AG10803 (cell line): ENCODE measurements around the gene MLC1.
"Not testable (repeated sequence)": the region's sequence is repeated elsewhere in the genome, so short reads cannot be mapped to it uniquely, and the experiment has no call there.

Source experiments
- DNase-seq: peaks from one replicate; pipeline ENCODE4 v3.0.0; 2010; ENCODE audit warnings: low read depth
- H3K4me3 ChIP-seq: 2 replicates; pipeline ENCODE4 v1.5.1; 2011; ENCODE audit warnings: mild to moderate bottlenecking, low read length, control low read depth
- TF ChIP-seq, protein P1 (sequence below): conservative IDR thresholded peaks from 2 replicates; pipeline ENCODE4 v1.5.1; 2011; ENCODE audit warnings: mild to moderate bottlenecking, low read length, control low read depth, inconsistent platforms

MLC1 gene

GRCh38 chr22:50089682-50090411 lies 4.6 kb upstream of the MLC1 start, which contains the start of gene MOV10L1:
MOV10L1 (plus strand) TSS chr22:50090006; CDS start chr22:50090089, 83 bp downstream.
- H3K4me3 ChIP-seq = no peak within 1 kb of the TSS
- TF ChIP-seq, protein P1, sequence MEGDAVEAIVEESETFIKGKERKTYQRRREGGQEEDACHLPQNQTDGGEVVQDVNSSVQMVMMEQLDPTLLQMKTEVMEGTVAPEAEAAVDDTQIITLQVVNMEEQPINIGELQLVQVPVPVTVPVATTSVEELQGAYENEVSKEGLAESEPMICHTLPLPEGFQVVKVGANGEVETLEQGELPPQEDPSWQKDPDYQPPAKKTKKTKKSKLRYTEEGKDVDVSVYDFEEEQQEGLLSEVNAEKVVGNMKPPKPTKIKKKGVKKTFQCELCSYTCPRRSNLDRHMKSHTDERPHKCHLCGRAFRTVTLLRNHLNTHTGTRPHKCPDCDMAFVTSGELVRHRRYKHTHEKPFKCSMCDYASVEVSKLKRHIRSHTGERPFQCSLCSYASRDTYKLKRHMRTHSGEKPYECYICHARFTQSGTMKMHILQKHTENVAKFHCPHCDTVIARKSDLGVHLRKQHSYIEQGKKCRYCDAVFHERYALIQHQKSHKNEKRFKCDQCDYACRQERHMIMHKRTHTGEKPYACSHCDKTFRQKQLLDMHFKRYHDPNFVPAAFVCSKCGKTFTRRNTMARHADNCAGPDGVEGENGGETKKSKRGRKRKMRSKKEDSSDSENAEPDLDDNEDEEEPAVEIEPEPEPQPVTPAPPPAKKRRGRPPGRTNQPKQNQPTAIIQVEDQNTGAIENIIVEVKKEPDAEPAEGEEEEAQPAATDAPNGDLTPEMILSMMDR = no peak
- peak; percentile 29 for DNase-seq

DNA sequence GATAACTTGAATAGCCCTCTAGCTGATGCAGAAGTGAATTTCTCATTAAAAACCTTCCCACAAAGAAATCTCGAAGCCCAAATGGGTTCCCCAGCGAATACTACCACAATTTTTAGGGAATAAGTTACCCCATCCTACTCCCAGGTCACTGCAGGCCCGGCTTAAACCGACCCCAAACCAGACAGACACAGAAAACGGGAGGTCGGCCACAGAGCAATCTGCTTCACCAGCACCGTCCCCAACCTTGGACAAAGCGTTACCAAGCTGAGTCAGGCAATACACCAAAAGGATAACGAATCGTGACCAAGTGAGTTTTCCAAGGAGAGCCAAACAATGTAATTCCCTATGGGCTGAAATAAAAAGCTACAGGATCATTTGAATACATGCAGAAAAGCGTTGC lies 4.0 kb upstream of the MLC1 start:
- DNase-seq = no peak
- no peak overlapping the region for H3K4me3 ChIP-seq
- TF ChIP-seq, protein P1 = no peak

DNA sequence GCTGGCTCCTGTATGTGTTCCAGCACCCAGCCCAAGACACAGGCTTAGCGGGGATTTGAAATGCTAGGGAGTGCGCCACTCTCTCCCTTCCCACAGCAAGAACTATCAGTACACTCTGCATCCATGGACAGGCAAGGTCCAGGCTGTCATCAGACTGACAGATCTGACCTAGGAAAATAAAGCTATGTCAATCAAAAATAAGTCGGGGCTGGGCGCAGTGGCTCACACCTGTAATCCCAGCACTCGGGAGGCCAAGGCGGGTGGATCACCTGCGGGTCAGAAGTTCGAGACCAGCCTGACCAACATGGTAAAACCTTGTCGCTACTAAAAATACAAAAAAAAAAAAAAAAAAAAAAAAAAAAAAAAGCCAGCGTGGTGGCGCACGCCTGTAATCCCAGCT lies 2.9 kb upstream of the MLC1 start:
- TF ChIP-seq, protein P1 = no peak
- no peak for DNase-seq
- no peak overlapping the region for H3K4me3 ChIP-seq

- H3K4me3 ChIP-seq = no peak overlapping the region
- no peak for DNase-seq
- TF ChIP-seq, protein P1 = no peak
These were observed 2.4 kb upstream of the MLC1 start for GRCh38 chr22:50087646-50088045.

GRCh38 chr22:50086975-50087374 lies 1.7 kb upstream of the MLC1 start:
- H3K4me3 ChIP-seq, DNase-seq: not testable (repeated sequence)

DNA sequence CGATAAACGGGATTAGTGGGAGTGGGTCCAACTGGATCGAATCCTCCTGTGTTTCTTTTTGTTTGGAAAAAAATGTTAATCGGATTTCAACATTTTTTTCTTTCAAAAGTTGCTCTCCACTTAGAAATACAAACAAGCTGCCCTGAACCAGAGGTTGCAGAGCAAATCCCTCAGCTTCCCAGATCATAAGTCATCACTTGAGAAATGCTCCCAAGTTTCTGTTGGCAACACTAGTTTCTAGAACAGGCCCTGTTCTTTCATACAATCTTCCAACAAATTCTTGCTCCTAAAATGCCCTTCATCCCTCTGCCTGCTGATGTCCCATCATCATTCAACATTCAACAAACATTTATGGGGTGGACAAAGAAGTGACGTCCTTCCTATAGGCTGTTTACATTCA lies 1.3 kb upstream of the MLC1 start:
- DNase-seq = peak; percentile 71
- no peak overlapping the region for H3K4me3 ChIP-seq
- TF ChIP-seq, protein P1 = no peak

DNA sequence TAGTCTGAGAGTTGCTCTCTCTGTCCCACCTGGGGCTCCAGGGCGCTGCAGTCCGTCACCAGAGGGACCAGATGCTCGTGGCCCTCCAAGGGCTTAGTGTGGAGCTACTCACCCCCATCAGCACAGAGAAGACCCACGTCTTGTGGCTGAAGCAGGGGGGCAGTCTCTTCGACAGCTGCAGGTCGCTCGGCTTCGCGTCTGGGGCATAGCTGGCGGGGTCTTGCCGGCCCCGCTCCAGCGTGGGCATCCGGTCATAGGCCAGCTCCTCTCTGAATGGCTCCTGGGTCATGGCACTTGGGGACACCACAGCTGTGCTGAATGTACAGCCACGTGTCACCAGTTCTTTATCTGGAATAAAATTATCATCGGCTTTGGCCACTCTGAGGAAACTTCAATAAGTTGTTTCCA lies 608 bp downstream of the MLC1 start:
- TF ChIP-seq, protein P1 = no peak
- DNase-seq = no peak
- no peak overlapping the region for H3K4me3 ChIP-seq
